GM23338 (cell line): ENCODE data around the gene GSG1L. TPM values are rescaled to one million over a fixed set of nuclear protein-coding genes. Genes with fewer than 3 reads are reported as not detected.
A peak's percentile ranks its signal among the peaks of the same experiment; 100 is the strongest.

ENCODE experiments used
- ATAC-seq: fragments of 200-7000 bp; cut with Tn5 transposase; 3 replicates; pipeline ENCODE4 v1.9.1; 2020
- DNase-seq: peaks from one replicate; pipeline ENCODE4 v3.0.0-alpha.2; 2015; ENCODE audit warnings: low spot score
- H2AFZ ChIP-seq: fragments of 200-600 bp; sonication (generic); 2 replicates; pipeline ENCODE4 v1.8.0; 2016; ENCODE audit warnings: antibody characterized with exemption, mild to moderate bottlenecking, moderate library complexity
- H3F3A ChIP-seq: fragments of 200-600 bp; sonication (generic); replicated peaks from 2 replicates; pipeline ENCODE4 v1.8.0; 2017; ENCODE audit warnings: antibody characterized with exemption, mixed run types, low read depth
- H3K27ac ChIP-seq: fragments of 200-600 bp; sonication (generic); 2 replicates; pipeline ENCODE4 v1.6.1; 2016; ENCODE audit warnings: low read depth
- H3K27me3 ChIP-seq: fragments of 200-600 bp; sonication (generic); 2 replicates; pipeline ENCODE4 v1.8.0; 2016; ENCODE audit warnings: mild to moderate bottlenecking, mixed run types, moderate library complexity; ENCODE audit not compliant: insufficient read depth
- H3K36me3 ChIP-seq: fragments of 200-600 bp; sonication (generic); 2 replicates; pipeline ENCODE4 v1.8.0; 2016; ENCODE audit warnings: mild to moderate bottlenecking; ENCODE audit not compliant: insufficient read depth
- H3K4me1 ChIP-seq: fragments of 200-600 bp; sonication (generic); 2 replicates; pipeline ENCODE4 v1.8.0; 2016; ENCODE audit warnings: mild to moderate bottlenecking, moderate library complexity; ENCODE audit not compliant: insufficient read depth
- H3K4me2 ChIP-seq: fragments of 200-600 bp; sonication (generic); 2 replicates; pipeline ENCODE4 v1.7.1; 2017; ENCODE audit warnings: mixed run types
- H3K4me3 ChIP-seq: fragments of 200-600 bp; sonication (generic); 2 replicates; pipeline ENCODE4 v1.6.1; 2016; ENCODE audit warnings: mixed run types
- H3K79me2 ChIP-seq: fragments of 200-600 bp; sonication (generic); replicated peaks from 2 replicates; pipeline ENCODE4 v1.8.0; 2017; ENCODE audit warnings: mild to moderate bottlenecking; ENCODE audit not compliant: insufficient read depth
- H3K9me2 ChIP-seq: fragments of 200-600 bp; sonication (generic); 2 replicates; pipeline ENCODE4 v1.8.0; 2017; ENCODE audit not compliant: insufficient read depth
- H4K20me1 ChIP-seq: fragments of 200-600 bp; sonication (generic); replicated peaks from 2 replicates; pipeline ENCODE4 v1.8.0; 2017; ENCODE audit warnings: mild to moderate bottlenecking; ENCODE audit not compliant: insufficient read depth
- H3K27ac Mint-ChIP-seq: 2 replicates; pipeline ENCODE4 v1.8.0; 2020; ENCODE audit warnings: inconsistent platforms, mild to moderate bottlenecking, moderate library complexity, mixed read lengths
- H3K27me3 Mint-ChIP-seq: 3 replicates; pipeline ENCODE4 v1.8.0; 2022; ENCODE audit warnings: low read depth, mild to moderate bottlenecking, moderate library complexity, mixed read lengths, inconsistent platforms; ENCODE audit not compliant: insufficient read depth, poor library complexity
- H3K36me3 Mint-ChIP-seq: 3 replicates; pipeline ENCODE4 v1.8.0; 2021; ENCODE audit warnings: low read depth, mild to moderate bottlenecking, inconsistent platforms, moderate library complexity, mixed read lengths
- H3K4me1 Mint-ChIP-seq: 3 replicates; pipeline ENCODE4 v1.8.0; 2020; ENCODE audit warnings: mild to moderate bottlenecking, inconsistent platforms, mixed read lengths
- H3K4me3 Mint-ChIP-seq: 3 replicates; pipeline ENCODE4 v1.8.0; 2021; ENCODE audit warnings: moderate library complexity, mild to moderate bottlenecking, inconsistent platforms, mixed read lengths
- H3K9me3 Mint-ChIP-seq: 3 replicates; pipeline ENCODE4 v1.8.0; 2020; ENCODE audit warnings: moderate library complexity, mild to moderate bottlenecking, inconsistent platforms, mixed read lengths
- CTCF ChIP-seq, 2 experiments: fragments of 200-600 bp in 1 of 2; sonication (generic) in 1 of 2; conservative IDR thresholded peaks; 2 replicates each; pipeline versions ENCODE4 v1.5.1 to v1.6.1; 2016 to 2017; ENCODE audit warnings: antibody characterized with exemption in 2 of 2, low read depth in 2 of 2, mild to moderate bottlenecking in 2 of 2, moderate library complexity in 1 of 2
- ETS1 ChIP-seq: IDR thresholded peaks from 2 replicates; pipeline ENCODE4 v1.6.1; 2016; ENCODE audit warnings: antibody characterized with exemption
- EZH2 ChIP-seq: fragments of 200-600 bp; sonication (generic); IDR thresholded peaks from one replicate; pipeline ENCODE4 v1.8.0; 2017; ENCODE audit warnings: antibody characterized with exemption, mild to moderate bottlenecking, low read depth; ENCODE audit not compliant: unreplicated experiment
- JUNB ChIP-seq: IDR thresholded peaks from one replicate; pipeline ENCODE4 v1.6.1; 2016; ENCODE audit warnings: antibody characterized with exemption; ENCODE audit not compliant: unreplicated experiment
- NANOG ChIP-seq: IDR thresholded peaks from 2 replicates; pipeline ENCODE4 v1.6.1; 2016; ENCODE audit warnings: antibody characterized with exemption, borderline replicate concordance
- POLR2AphosphoS5 ChIP-seq: IDR thresholded peaks from 2 replicates; pipeline ENCODE4 v1.6.1; 2016; ENCODE audit warnings: antibody characterized with exemption, low read depth
- REST ChIP-seq: IDR thresholded peaks from one replicate; pipeline ENCODE4 v1.6.1; 2018; ENCODE audit warnings: antibody characterized with exemption; ENCODE audit not compliant: unreplicated experiment
- STAT1 ChIP-seq: IDR thresholded peaks from one replicate; pipeline ENCODE4 v1.6.1; 2016; ENCODE audit warnings: antibody characterized with exemption; ENCODE audit not compliant: unreplicated experiment
- ZNF331 ChIP-seq: fragments of 250-450 bp; sonication (Bioruptor Pico); IDR thresholded peaks from 2 replicates; pipeline ENCODE4 v1.5.0; 2020; ENCODE audit warnings: low read depth, mild to moderate bottlenecking, moderate library complexity
- polyA plus RNA-seq: library from polyadenylated mRNA; unstranded; fragments of >200 nt; fragmentation: Nextera tagmentation; extraction: Ambion mirVana; gene quantifications from 2 replicates; pipeline ENCODE4 v1.2.1, GENCODE V29; 2016
- total RNA-seq: library from RNA; depleted of rRNA; stranded (reverse); fragments of >200 nt; shearing (Covaris generic); gene quantifications from 2 replicates; pipeline ENCODE4 v1.2.3, GENCODE V29; 2014

The GSG1L gene
- total and polyA plus RNA-seq, 2 experiments from 2014 or later = 0.36 to 0.63 TPM

- H3K36me3 Mint-ChIP-seq = no peaks in the 10 kb centered on the region
- H3K36me3 ChIP-seq = no peaks in the 10 kb centered on the region
- H3K27me3 Mint-ChIP-seq = peaks cover 1% of the 10 kb centered on the region
- no peaks in the 10 kb centered on the region for H3F3A ChIP-seq
- DNase-seq (peak; percentile 26), ATAC-seq (peak; percentile 60)
- no peaks in the 10 kb centered on the region for H3K27me3 ChIP-seq
- H3K79me2 ChIP-seq = no peaks in the 10 kb centered on the region
- H3K4me3 ChIP-seq = no peak overlapping the region
- no peaks in the 10 kb centered on the region for H3K4me1 ChIP-seq
- H3K9me2 ChIP-seq = peaks cover 7% of the 10 kb centered on the region; the same call in 1 of the 2 replicates
- no peak overlapping the region for H3K4me3 Mint-ChIP-seq
- no peak overlapping the region for H3K27ac ChIP-seq
- TF ChIP-seq EZH2 (no peak), POLR2AphosphoS5 (no peak), REST (peak; percentile 67), JUNB (no peak), NANOG (no peak), CTCF (conservative IDR thresholded peaks at IDR 0.05; ENCODE audit: low read depth in 2 of 2) (no peak), STAT1 (no peak), ZNF331 (CRISPR knock-in tag) (no peak)
- no peak overlapping the region for H3K4me2 ChIP-seq
- H2AFZ ChIP-seq = no peak overlapping the region
- H3K27ac Mint-ChIP-seq = no peak overlapping the region; the same call in 1 of the 2 replicates
- peaks cover 3% of the 10 kb centered on the region; the same call in 1 of the 3 replicates for H3K9me3 Mint-ChIP-seq
- H4K20me1 ChIP-seq = no peaks in the 10 kb centered on the region; the same call in 1 of the 2 replicates
- H3K4me1 Mint-ChIP-seq = peaks cover 8% of the 10 kb centered on the region
Measured at GRCh38 chr16:27921134-27921533, 142.4 kb downstream of the GSG1L start.

- H3K4me1 Mint-ChIP-seq = peaks cover 8% of the 10 kb centered on the region
- no peaks in the 10 kb centered on the region for H3K79me2 ChIP-seq
- peaks cover 1% of the 10 kb centered on the region for H3K27me3 Mint-ChIP-seq
- peak overlapping the region; percentile 44; the same call in 1 of the 2 replicates for H2AFZ ChIP-seq
- H3K9me3 Mint-ChIP-seq = peaks cover 3% of the 10 kb centered on the region; the same call in 1 of the 3 replicates
- H3K27me3 ChIP-seq = no peaks in the 10 kb centered on the region
- ATAC-seq = peak; percentile 96
- H3K4me1 ChIP-seq = no peaks in the 10 kb centered on the region
- H3K36me3 Mint-ChIP-seq = no peaks in the 10 kb centered on the region
- peak overlapping the region; percentile 52; the same call in 1 of the 2 replicates for H3K4me2 ChIP-seq
- TF ChIP-seq ETS1 (no peak), CTCF (conservative IDR thresholded peaks at IDR 0.05; ENCODE audit: low read depth in 2 of 2) (peak; percentile 46 to 54; a peak in 3 of 4 replicates)
- no peaks in the 10 kb centered on the region for H3K36me3 ChIP-seq
- DNase-seq = peak; percentile 86
- H3K4me3 ChIP-seq = no peak overlapping the region
- no peak overlapping the region for H3K27ac ChIP-seq
- peaks cover 7% of the 10 kb centered on the region; the same call in 1 of the 2 replicates for H3K9me2 ChIP-seq
- no peaks in the 10 kb centered on the region for H3F3A ChIP-seq
- peak overlapping the region; percentile 51; the same call in 1 of the 3 replicates for H3K4me3 Mint-ChIP-seq
- no peaks in the 10 kb centered on the region; the same call in 1 of the 2 replicates for H4K20me1 ChIP-seq
- no peak overlapping the region for H3K27ac Mint-ChIP-seq
Measured at GRCh38 chr16:27920391-27920891, 143.1 kb downstream of the GSG1L start.
